NCI-H748 (cell line): Measurements from ENCODE around the gene SLC5A3.

Experiments
- DNase-seq: peaks from one replicate; lab custom pipeline; 2025; ENCODE audit not compliant: unreplicated experiment; lab: John Stamatoyannopoulos, UW

The SLC5A3 gene

GRCh38 chr21:34073032-34073748, at the start of gene SLC5A3, which contains the start of gene MRPS6:
Gene SLC5A3 (plus strand): TSS chr21:34073578. CDS start chr21:34095199, 21,621 bp downstream.
Gene MRPS6 (plus strand): TSS chr21:34073578. CDS start chr21:34073701, 123 bp downstream.
- DNase-seq: peak; percentile 87

DNA sequence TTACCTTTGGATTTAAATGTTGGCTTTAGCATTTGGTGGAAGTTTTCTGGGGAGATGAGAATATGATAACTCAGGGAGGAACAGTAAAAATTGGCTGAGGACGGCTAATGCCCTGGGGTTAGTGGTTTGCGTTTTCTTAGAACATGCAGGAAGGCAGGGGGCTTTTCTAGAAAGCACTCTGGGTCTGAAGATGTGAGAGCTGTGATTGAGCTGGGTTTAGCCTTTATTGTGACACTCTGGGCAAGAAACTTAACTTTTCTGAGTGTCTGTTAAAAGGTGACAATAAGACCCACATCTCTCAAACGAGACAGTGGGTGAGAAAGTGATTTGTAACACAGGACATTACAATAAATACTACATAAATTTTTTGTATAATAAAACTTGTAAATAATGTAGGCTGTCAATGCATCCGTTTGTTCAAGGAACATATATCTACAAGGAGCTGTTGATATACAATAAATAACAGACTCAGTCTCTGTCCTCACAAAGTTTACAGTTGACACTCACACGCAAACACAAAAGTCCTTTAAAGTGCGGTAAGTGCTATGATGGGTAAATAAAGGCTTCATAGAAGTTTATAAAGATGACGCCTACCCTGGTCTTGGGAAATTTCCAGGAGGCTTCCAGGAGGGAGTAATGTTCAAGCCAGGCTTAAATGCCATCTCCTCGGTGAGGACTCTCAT, 49.5 kb upstream of the SLC5A3 start:
- DNase-seq: no peak

- no peak for DNase-seq
Measured at GRCh38 chr21:34024374-34024693, 49.0 kb upstream of the SLC5A3 start.

DNA sequence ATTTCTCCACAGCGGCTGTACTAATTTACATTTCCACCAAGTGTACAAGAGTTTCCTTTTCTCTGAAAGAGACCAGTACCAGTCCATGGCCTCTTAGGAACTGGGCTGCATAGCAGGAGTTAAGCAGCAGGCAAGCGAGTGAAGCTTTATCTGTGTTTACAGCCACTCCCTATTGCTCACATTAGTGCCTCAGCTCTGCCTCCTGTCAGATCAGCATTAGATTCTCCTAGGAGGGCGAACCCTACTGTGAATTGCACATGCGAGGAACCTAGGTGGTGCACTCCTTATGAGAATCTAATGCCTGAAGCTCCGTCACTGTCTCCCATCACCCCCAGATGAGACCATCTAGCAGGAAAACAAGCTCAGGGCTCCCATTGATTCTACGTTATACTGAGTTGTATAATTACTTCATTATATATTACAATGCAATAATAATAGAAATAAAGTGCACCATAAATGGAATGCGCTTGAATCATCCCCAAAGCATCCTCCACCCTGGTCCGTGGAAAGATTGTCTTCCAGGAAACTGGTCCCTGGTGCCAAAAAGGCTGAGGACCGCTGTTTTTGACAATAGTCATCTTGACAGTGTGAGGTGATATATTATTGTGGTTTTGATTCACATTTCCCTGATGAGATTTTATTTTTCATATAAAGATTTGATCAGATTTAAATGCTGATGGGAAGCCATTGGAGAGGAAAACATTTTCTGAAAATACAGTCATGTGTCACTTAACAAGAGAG, 45.5 kb upstream of the SLC5A3 start:
- DNase-seq: no peak

GRCh38 chr21:34029743-34030528, 43.4 kb upstream of the SLC5A3 start:
- DNase-seq: peak; percentile 21

DNA sequence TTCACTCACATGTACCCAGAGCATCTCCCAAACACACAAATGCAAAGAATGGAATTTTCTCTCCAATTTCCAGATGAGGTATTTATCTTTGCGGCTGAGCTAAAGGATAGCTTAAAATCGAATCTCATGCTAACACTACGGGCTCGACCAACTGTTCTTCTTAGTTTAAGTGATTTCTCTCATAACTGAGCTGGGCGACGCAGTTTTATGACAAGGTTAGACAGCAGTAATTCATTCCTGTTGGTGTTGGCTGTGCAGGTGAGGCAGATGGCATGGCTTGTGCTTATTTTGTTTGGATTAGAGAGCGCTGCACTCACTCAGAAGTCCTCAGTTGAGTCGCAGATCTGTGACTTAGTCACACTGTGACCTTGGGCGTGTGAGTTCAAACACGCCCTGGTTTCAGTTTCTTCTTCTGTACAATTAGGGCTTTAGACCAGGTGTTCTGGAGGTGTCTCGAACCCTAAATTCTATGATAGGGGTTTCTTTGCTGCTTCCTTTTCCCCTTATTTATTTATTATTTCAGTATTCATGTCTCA, 41.5 kb upstream of the SLC5A3 start:
- DNase-seq: peak; percentile 10

- DNase-seq: no peak
Measured at GRCh38 chr21:34034369-34035014, 38.9 kb upstream of the SLC5A3 start.

GRCh38 chr21:34035619-34036354, 37.6 kb upstream of the SLC5A3 start:
- no peak for DNase-seq

- no peak for DNase-seq
Measured at GRCh38 chr21:34037009-34037795, 36.2 kb upstream of the SLC5A3 start.

DNA sequence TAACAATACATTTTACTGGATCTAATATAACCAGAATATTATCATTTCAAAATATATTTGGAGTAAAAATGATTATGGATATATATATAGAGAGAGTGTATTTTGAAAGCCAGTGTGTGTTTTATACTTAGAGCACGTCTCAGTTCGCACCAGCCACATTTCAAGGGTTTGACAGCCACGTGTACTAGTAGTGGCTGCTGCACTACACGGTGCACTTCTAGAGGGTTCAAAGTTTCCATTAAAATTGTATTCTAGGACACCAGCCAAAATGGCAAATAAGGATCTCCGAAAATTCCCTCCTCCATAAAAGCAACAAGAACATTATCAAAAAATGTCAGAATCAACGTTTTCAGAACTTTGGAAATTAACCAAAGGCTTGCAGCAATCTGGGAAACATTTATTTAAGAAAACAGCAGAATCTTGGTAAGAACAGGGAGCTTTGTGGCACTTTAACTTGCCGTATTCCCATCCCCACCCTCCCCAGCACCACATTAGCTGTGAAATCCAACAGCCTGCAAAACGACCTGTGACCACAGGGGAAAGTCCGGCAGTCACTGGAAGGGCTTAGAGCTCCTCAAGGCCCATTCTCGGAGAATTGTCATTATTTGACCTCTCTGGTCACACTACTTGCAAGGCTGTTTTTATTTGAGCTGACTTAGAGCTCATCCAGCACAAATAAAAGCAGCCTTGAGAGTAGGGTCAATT, 33.5 kb upstream of the SLC5A3 start:
- no peak for DNase-seq

DNA sequence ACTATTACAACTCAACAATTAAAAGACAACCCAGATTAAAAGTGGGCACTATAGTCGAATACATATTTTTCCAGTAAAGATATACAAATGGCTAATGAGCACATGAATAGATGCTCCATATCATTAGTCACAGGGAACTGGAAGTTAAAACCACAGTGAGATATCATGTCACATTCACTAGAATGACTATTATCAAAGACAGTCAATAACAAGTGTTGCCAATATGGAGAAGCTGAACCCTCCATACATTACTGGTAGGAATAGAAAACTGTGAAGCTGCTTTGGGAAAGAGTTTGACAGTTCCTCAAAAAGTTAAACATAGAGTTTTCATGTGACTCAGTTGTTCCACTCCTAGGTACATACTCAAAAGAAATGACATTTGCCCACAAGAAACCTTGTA, 30.6 kb upstream of the SLC5A3 start:
- no peak for DNase-seq

- no peak for DNase-seq
Measured at GRCh38 chr21:34043333-34043732, 30.0 kb upstream of the SLC5A3 start.

DNA sequence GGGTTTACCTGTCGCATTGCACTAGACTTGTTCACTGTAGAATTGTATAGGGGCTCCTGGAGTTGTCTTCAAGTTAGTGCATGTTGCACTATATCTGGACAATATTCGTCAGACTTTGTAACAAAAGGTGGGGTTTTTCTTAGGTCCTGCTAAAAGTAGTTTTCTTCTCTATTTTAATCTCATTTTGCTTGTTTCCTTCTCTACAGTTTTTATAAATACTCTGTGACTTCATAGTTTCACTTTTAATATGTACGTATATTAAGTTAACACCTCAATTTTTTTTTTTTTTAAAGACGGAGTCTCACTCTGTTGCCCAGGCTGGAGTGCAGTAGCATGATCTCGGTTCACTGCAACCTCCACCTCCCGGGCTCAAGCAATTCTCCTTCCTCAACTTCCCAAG, 26.5 kb upstream of the SLC5A3 start:
- no peak for DNase-seq

DNA sequence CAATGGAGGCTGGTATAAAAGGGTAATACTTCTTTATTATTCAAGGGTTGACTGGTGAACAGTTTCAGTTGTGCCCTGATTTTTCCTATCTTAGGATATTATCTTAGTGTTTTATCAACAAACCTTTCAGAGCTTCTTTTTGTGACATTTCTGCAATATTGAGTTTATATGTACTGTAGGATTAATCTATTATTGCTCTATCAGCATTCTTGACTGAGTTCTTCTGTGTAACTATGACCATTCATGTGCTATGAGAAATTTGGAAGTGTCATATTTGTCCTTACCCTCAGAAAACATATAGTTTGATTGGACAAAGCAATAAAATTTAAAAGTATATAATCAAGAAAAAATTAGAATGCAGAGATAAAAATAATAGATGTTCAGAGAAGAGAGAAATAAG, 25.5 kb upstream of the SLC5A3 start:
- DNase-seq: no peak

DNA sequence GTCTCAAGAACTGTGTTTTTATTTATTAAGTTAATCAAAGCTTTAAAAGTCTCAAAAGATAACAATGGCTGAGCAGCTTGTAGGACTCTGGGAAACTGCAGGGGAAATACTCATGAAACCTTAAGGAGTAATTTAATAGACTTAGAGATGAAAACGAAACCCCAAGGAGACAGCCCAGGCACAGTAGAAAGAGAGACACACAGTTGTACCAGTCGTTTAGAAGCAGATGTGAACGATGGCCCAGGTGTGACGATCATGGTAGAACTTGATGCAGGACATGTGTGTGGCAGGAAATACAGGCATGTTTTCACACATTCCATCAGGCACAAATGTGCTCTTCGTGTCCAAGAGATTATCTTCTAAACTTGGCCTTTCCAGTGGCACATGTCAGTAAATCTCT, 21.2 kb upstream of the SLC5A3 start:
- no peak for DNase-seq

GRCh38 chr21:34054259-34054658, 19.1 kb upstream of the SLC5A3 start:
- DNase-seq: peak; percentile 97

DNA sequence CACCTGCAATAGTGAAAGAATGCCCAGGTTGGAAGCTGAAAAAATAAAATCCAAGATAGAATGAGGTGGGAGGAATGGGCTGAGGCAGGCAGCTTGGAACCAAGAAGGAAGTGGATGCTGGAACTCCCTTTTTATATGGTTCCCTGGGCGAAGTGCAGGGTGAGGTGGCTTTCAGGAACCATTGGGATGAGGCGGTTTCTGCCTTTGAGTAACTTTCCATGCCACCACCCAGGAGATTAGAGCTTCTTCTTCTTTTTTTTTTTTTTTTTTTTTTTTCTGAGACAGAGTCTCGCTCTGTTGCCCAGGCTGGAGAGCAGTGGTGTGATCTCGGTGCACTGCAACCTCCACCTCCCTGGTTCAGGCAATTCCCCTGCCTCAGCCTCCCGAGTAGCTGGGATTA, 17.8 kb upstream of the SLC5A3 start:
- DNase-seq: no peak

GRCh38 chr21:34061983-34062382, 11.4 kb upstream of the SLC5A3 start:
- DNase-seq: no peak
